Kidney (tissue), 14 donors: ENCODE results near the gene ANKS1B. TPM values are rescaled to one million over a fixed set of nuclear protein-coding genes. Genes with fewer than 3 reads are reported as not detected.
A peak's percentile ranks its signal among the peaks of the same experiment; 100 is the strongest.
"Not testable (repeated sequence)": the region's sequence is repeated elsewhere in the genome, so short reads cannot be mapped to it uniquely, and the experiment has no call there.

Experiments
- DNase-seq, 5 donors: peaks; one replicate each; pipeline ENCODE4 v3.0.0-alpha.2; 2013 to 2020
- FAIRE-seq: peaks from 2 replicates; lab custom pipeline; 2012; peaks lifted over from hg19 to GRCh38; lab: Jason Lieb, UNC
- H3K27ac ChIP-seq, 2 donors: one replicate each; pipeline ENCODE4 v1.7.0; 2013; ENCODE audit warnings: low read depth in 2 of 2, low read length in 2 of 2, inconsistent platforms in 1 of 2
- H3K27me3 ChIP-seq: one replicate; pipeline ENCODE4 v1.7.1; 2013; ENCODE audit warnings: low read length, inconsistent platforms; ENCODE audit not compliant: control insufficient read depth, insufficient read depth
- H3K36me3 ChIP-seq, 3 donors: one replicate each; pipeline versions ENCODE4 v1.7.0 to v1.7.1; 2013; ENCODE audit warnings: low read length in 3 of 3, control low read depth in 1 of 3, inconsistent platforms in 1 of 3; ENCODE audit not compliant: insufficient read depth in 3 of 3, control insufficient read depth in 2 of 3
- H3K4me1 ChIP-seq, 3 donors: one replicate each; pipeline versions ENCODE4 v1.7.0 to v1.7.1; 2013; ENCODE audit warnings: low read length in 3 of 3, inconsistent platforms in 1 of 3, low read depth in 1 of 3; ENCODE audit not compliant: control insufficient read depth in 2 of 3, insufficient read depth in 2 of 3
- H3K4me3 ChIP-seq, 3 donors: one replicate each; pipeline versions ENCODE4 v1.7.0 to v1.8.1; 2013; ENCODE audit warnings: low read length in 3 of 3, control low read depth in 1 of 3, inconsistent platforms in 1 of 3
- H3K9ac ChIP-seq, 3 donors: one replicate each; pipeline versions ENCODE4 v1.7.0 to v1.7.1; 2013; ENCODE audit warnings: low read length in 3 of 3, control low read depth in 1 of 3, inconsistent platforms in 1 of 3
- H3K9me3 ChIP-seq, 3 donors: one replicate each; pipeline versions ENCODE4 v1.7.0 to v1.7.1; 2013; ENCODE audit warnings: low read length in 3 of 3, control low read depth in 1 of 3, inconsistent platforms in 1 of 3; ENCODE audit not compliant: control insufficient read depth in 2 of 3, insufficient read depth in 1 of 3
- CTCF ChIP-seq: IDR thresholded peaks from 3 replicates; pipeline ENCODE4 v1.5.1; 2012; ENCODE audit warnings: mild to moderate bottlenecking, moderate library complexity, borderline replicate concordance; ENCODE audit not compliant: insufficient read depth; ENCODE audit errors: extremely low read depth
- intact Hi-C: fragments of 100-400 bp; cut with DNase I; formaldehyde crosslinking; loops from one replicate; pipeline ENCODE4 v1.11.1; 2022
- polyA plus RNA-seq: library from polyadenylated mRNA; stranded (reverse); fragments of 350-450 nt; fragmentation: Illumina TruSeq; extraction: RNeasy Lipid Tissue Mini Kit (QIAGEN cat#74804); gene quantifications from one replicate; pipeline ENCODE4 v1.2.3, GENCODE V29; 2014; ENCODE audit warnings: low read depth, low replicate concordance; ENCODE audit not compliant: insufficient read depth
- total RNA-seq: library from RNA; stranded (reverse); fragmentation: NEBNext Ultra II Directional; extraction: Animal tissue kit (Norgen Biotek cat#: 25700); gene quantifications from one replicate; pipeline ENCODE4 v1.2.1, GENCODE V29; 2021
- donor health status: control.
- donor health status: control.
- donor health status: control.
- donor health status: control.
- donor health status: control.
- donor health status: DM: yes; HTN: yes; CAD: no.
- donor health status: Normal renal cell carcinoma (clear cell type).

ANKS1B gene
- total and polyA plus RNA-seq, 2 donors from 2014 or later = 1.7 to 5.8 TPM

- FAIRE-seq (no peak), DNase-seq (no peak)
- TF ChIP-seq CTCF = no peak
- no peak overlapping the region for H3K27ac ChIP-seq
- intact Hi-C loops = no loop called here
- H3K36me3 ChIP-seq = no peaks in the 10 kb centered on the region
- H3K9ac ChIP-seq = no peak overlapping the region
- no peaks in the 10 kb centered on the region for H3K27me3 ChIP-seq
- no peak overlapping the region for H3K4me3 ChIP-seq
- H3K4me1 ChIP-seq = no peaks in the 10 kb centered on the region
- H3K9me3 ChIP-seq = no peaks in the 10 kb centered on the region
These were observed 734.6 kb downstream of the ANKS1B start for GRCh38 chr12:99250091-99250490.

- H3K4me3 ChIP-seq = no peak overlapping the region
- H3K27me3 ChIP-seq = no peaks in the 10 kb centered on the region
- FAIRE-seq = no peak
- no peak for DNase-seq
- no peak overlapping the region for H3K9ac ChIP-seq
- TF ChIP-seq CTCF = no peak
- H3K9me3 ChIP-seq = no peaks in the 10 kb centered on the region
- no peak overlapping the region for H3K27ac ChIP-seq
- no peaks in the 10 kb centered on the region for H3K36me3 ChIP-seq
- H3K4me1 ChIP-seq = no peaks in the 10 kb centered on the region
- intact Hi-C loops = no loop called here
These were observed 735.2 kb downstream of the ANKS1B start for GRCh38 chr12:99249543-99249942.

- peak; percentile 41 to 56 (median 51) for DNase-seq
- H3K4me3 ChIP-seq, H3K27me3 ChIP-seq, H3K9ac ChIP-seq, H3K27ac ChIP-seq, H3K4me1 ChIP-seq, intact Hi-C loops, FAIRE-seq, H3K9me3 ChIP-seq, H3K36me3 ChIP-seq: not testable (repeated sequence)
These were observed 746.7 kb downstream of the ANKS1B start for GRCh38 chr12:99237907-99238538.

- Histone ChIP-seq H3K36me3 (no peaks in the 10 kb centered on the region), H3K9ac (no peak overlapping the region), H3K4me1 (no peaks in the 10 kb centered on the region), H3K27ac (no peak overlapping the region), H3K27me3 (no peaks in the 10 kb centered on the region), H3K9me3 (no peaks in the 10 kb centered on the region), H3K4me3 (no peak overlapping the region)
- no peak for TF ChIP-seq CTCF
- DNase-seq = no peak
- no peak for FAIRE-seq
- intact Hi-C loops = no loop called here
These were observed 749.4 kb downstream of the ANKS1B start for GRCh38 chr12:99235381-99235780.
